CD14-positive monocyte (primary cell): ENCODE data around the gene ROBO1. TPM values are rescaled to one million over a fixed set of nuclear protein-coding genes. Genes with fewer than 3 reads are reported as not detected.

ENCODE experiments used
- DNase-seq, 3 donors: peaks; one replicate each; pipeline ENCODE4 v3.0.0-alpha.2; 2011 to 2022
- H2AFZ ChIP-seq: 2 replicates; pipeline ENCODE4 v1.6.0; 2012; ENCODE audit warnings: mild to moderate bottlenecking, low read depth, low read length, inconsistent platforms; ENCODE audit not compliant: insufficient read depth, poor library complexity, severe bottlenecking
- H3K27ac ChIP-seq, 2 donors: 1 replicate in 1 of 2; 2 replicates in 1 of 2; pipeline ENCODE4 v1.5.1; 2012 to 2013; ENCODE audit warnings: low read length in 2 of 2, control low read depth in 1 of 2, inconsistent platforms in 1 of 2, low read depth in 1 of 2, mild to moderate bottlenecking in 1 of 2
- H3K27me3 ChIP-seq, 2 donors: one replicate each; pipeline versions ENCODE4 v1.6.0 to v1.6.1; 2011 to 2013; ENCODE audit warnings: low read length in 2 of 2; ENCODE audit not compliant: control insufficient read depth in 2 of 2, insufficient read depth in 2 of 2
- H3K36me3 ChIP-seq, 2 donors: replicated peaks in 1 of 2; 1 replicate in 1 of 2; 2 replicates in 1 of 2; pipeline versions ENCODE4 v1.5.1 to v1.6.1; 2012 to 2013; ENCODE audit warnings: low read length in 2 of 2, control low read depth in 1 of 2, inconsistent platforms in 1 of 2, mild to moderate bottlenecking in 1 of 2; ENCODE audit not compliant: insufficient read depth in 2 of 2, control insufficient read depth in 1 of 2
- H3K4me1 ChIP-seq, 2 donors: 1 replicate in 1 of 2; 2 replicates in 1 of 2; pipeline versions ENCODE4 v1.5.1 to v1.6.1; 2012 to 2013; ENCODE audit warnings: low read length in 2 of 2, control low read depth in 1 of 2, inconsistent platforms in 1 of 2, mild to moderate bottlenecking in 1 of 2, moderate library complexity in 1 of 2; ENCODE audit not compliant: insufficient read depth in 2 of 2, control insufficient read depth in 1 of 2
- H3K4me2 ChIP-seq: replicated peaks from 2 replicates; pipeline ENCODE3; 2012; ENCODE audit warnings: low read length, moderate library complexity, mild to moderate bottlenecking; ENCODE audit not compliant: poor library complexity, severe bottlenecking; ENCODE audit errors: extremely low read depth
- H3K4me3 ChIP-seq, 3 experiments: fragments of 200-600 bp in 1 of 3; sonication (generic) in 1 of 3; replicated peaks in 1 of 3; 1 replicate in 2 of 3; 2 replicates in 1 of 3; pipeline ENCODE4 v1.5.1; 2011 to 2013; ENCODE audit warnings: low read length in 3 of 3, mild to moderate bottlenecking in 3 of 3, control low read depth in 2 of 3, low read depth in 2 of 3, inconsistent platforms in 1 of 3, moderate library complexity in 1 of 3
- H3K79me2 ChIP-seq: 2 replicates; pipeline ENCODE4 v1.6.0; 2012; ENCODE audit warnings: mild to moderate bottlenecking, control low read depth, inconsistent platforms, low read length, moderate library complexity; ENCODE audit not compliant: insufficient read depth
- H3K9ac ChIP-seq: 2 replicates; pipeline ENCODE4 v1.6.0; 2017; ENCODE audit warnings: low read length, mild to moderate bottlenecking; ENCODE audit not compliant: insufficient read depth, poor library complexity, severe bottlenecking
- H3K9me3 ChIP-seq, 2 donors: replicated peaks in 1 of 2; 1 replicate in 1 of 2; 2 replicates in 1 of 2; pipeline versions ENCODE4 v1.5.1 to v1.6.1; 2012 to 2013; ENCODE audit warnings: low read length in 2 of 2, control low read depth in 1 of 2; ENCODE audit not compliant: control insufficient read depth in 1 of 2, insufficient read depth in 1 of 2
- H4K20me1 ChIP-seq: 2 replicates; pipeline ENCODE4 v1.6.0; 2012; ENCODE audit warnings: mild to moderate bottlenecking, low read length, control low read depth, moderate library complexity; ENCODE audit not compliant: insufficient read depth
- H3K27ac Mint-ChIP-seq, 7 donors: one replicate each; pipeline ENCODE4 v1.8.0; 2020; ENCODE audit warnings: mild to moderate bottlenecking in 7 of 7, mixed read lengths in 7 of 7, moderate library complexity in 6 of 7, inconsistent platforms in 2 of 7
- H3K27me3 Mint-ChIP-seq, 3 donors: one replicate each; pipeline ENCODE4 v1.8.0; 2021 to 2022; ENCODE audit warnings: low read depth in 3 of 3, mild to moderate bottlenecking in 3 of 3, mixed read lengths in 3 of 3, moderate library complexity in 3 of 3, inconsistent platforms in 1 of 3
- H3K36me3 Mint-ChIP-seq, 2 donors: one replicate each; pipeline ENCODE4 v1.8.0; 2020; ENCODE audit warnings: mixed read lengths in 2 of 2, inconsistent platforms in 1 of 2, mild to moderate bottlenecking in 1 of 2
- H3K4me1 Mint-ChIP-seq: one replicate; pipeline ENCODE4 v1.8.0; 2020; ENCODE audit warnings: mild to moderate bottlenecking, mixed read lengths
- H3K4me3 Mint-ChIP-seq, 2 donors: one replicate each; pipeline ENCODE4 v1.8.0; 2020; ENCODE audit warnings: mild to moderate bottlenecking in 2 of 2, mixed read lengths in 2 of 2, moderate library complexity in 1 of 2
- H3K9me3 Mint-ChIP-seq, 7 donors: one replicate each; pipeline ENCODE4 v1.8.0; 2020 to 2022; ENCODE audit warnings: mixed read lengths in 7 of 7, mild to moderate bottlenecking in 6 of 7, moderate library complexity in 6 of 7, inconsistent platforms in 2 of 7
- WGBS: methylation state at CpG from one replicate; pipeline ENCODE4 v1.1.5; 2013; ENCODE audit warnings: missing lambda C conversion rate; ENCODE audit not compliant: insufficient coverage; 5-methylcytosine and 5-hydroxymethylcytosine counted together
- intact Hi-C, 2 donors: fragments of 100-400 bp; cut with micrococcal nuclease; formaldehyde crosslinking; loops; one replicate each; pipeline versions ENCODE4 v1.15.0 to v1.15.1; 2023
- polyA plus RNA-seq, 3 donors: library from polyadenylated mRNA; depleted of rRNA in 1 of 3; unstranded in 2 of 3; stranded (reverse) in 1 of 3; fragments of 300-500 nt in 2 of 3; fragments of >200 nt in 1 of 3; fragmentation: Illumina TruSeq in 2 of 3; gene quantifications; 1 replicate in 2 of 3; 2 replicates in 1 of 3; pipeline ENCODE4 v1.2.3, GENCODE V29; 2012 to 2021
- TF ChIP-seq, protein P1 (sequence below): fragments of 200-600 bp; IDR thresholded peaks from one replicate; pipeline ENCODE4 v1.8.0; 2022; ENCODE audit warnings: antibody characterized with exemption, mild to moderate bottlenecking

ROBO1 gene
- polyA plus RNA-seq, 3 donors, result 0.09 to 0.10 TPM; not detected in 1

DNA sequence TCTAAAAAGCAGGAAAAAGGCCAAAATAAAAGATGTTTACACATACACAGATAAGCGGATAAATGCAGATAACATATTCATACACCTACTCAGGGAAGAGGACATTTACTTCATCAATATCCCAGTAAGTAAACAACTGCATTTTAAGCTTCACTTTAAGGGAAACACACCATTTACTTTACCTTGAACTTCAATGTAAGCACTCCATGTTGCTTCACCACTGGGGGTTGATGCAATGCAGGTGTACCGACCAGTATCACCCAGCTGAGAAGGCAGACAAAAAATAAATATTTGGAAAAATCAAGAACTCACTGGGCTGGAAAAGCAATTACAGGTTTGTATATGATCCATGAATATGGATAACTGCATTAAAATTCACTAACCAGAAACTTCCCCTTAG, 1099.5 kb downstream of the ROBO1 start:
- H3K27me3 ChIP-seq, result no peaks in the 10 kb centered on the region
- no peak for DNase-seq
- H3K4me1 Mint-ChIP-seq, result no peaks in the 10 kb centered on the region
- TF ChIP-seq, protein P1, sequence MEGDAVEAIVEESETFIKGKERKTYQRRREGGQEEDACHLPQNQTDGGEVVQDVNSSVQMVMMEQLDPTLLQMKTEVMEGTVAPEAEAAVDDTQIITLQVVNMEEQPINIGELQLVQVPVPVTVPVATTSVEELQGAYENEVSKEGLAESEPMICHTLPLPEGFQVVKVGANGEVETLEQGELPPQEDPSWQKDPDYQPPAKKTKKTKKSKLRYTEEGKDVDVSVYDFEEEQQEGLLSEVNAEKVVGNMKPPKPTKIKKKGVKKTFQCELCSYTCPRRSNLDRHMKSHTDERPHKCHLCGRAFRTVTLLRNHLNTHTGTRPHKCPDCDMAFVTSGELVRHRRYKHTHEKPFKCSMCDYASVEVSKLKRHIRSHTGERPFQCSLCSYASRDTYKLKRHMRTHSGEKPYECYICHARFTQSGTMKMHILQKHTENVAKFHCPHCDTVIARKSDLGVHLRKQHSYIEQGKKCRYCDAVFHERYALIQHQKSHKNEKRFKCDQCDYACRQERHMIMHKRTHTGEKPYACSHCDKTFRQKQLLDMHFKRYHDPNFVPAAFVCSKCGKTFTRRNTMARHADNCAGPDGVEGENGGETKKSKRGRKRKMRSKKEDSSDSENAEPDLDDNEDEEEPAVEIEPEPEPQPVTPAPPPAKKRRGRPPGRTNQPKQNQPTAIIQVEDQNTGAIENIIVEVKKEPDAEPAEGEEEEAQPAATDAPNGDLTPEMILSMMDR, result no peak
- H3K4me3 Mint-ChIP-seq, result no peak overlapping the region
- H3K9me3 ChIP-seq, result no peaks in the 10 kb centered on the region
- no peak overlapping the region for H3K9ac ChIP-seq
- H3K79me2 ChIP-seq, result no peaks in the 10 kb centered on the region
- WGBS, result 100% methylated on average over 1 of the region's 2 CpGs
- peaks cover 0 to 3% (median 0%) of the 10 kb centered on the region in 3 donors for H3K27me3 Mint-ChIP-seq
- H3K27ac Mint-ChIP-seq, result no peak overlapping the region
- H3K27ac ChIP-seq, result no peak overlapping the region
- no peak overlapping the region for H3K4me2 ChIP-seq
- H3K36me3 ChIP-seq, result no peaks in the 10 kb centered on the region
- intact Hi-C loops, result no loop called here
- no peaks in the 10 kb centered on the region for H3K36me3 Mint-ChIP-seq
- H2AFZ ChIP-seq, result no peak overlapping the region
- no peak overlapping the region for H3K4me3 ChIP-seq
- no peaks in the 10 kb centered on the region for H4K20me1 ChIP-seq
- no peaks in the 10 kb centered on the region for H3K4me1 ChIP-seq
- no peaks in the 10 kb centered on the region for H3K9me3 Mint-ChIP-seq

DNA sequence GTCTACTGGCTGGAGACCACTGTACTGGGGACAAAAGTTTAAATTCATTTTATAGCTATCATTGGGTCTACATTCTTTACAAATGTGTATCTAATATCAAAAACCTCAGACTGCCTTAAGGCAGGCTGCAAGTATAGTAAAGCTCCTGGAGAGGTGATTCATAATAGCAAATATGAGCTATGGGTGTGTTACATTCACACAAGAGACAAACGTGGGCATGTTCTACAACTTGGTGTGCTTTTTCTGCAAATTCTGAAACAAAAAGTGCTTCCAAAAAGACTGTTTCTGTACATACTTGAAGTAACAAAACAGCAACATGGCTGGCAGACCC, 1101.4 kb downstream of the ROBO1 start:
- no peak overlapping the region for H3K27ac Mint-ChIP-seq
- no peaks in the 10 kb centered on the region for H3K36me3 Mint-ChIP-seq
- no peak for DNase-seq
- no peak overlapping the region for H3K27ac ChIP-seq
- no peaks in the 10 kb centered on the region for H3K9me3 Mint-ChIP-seq
- no peaks in the 10 kb centered on the region for H3K4me1 ChIP-seq
- no peaks in the 10 kb centered on the region for H3K9me3 ChIP-seq
- no peaks in the 10 kb centered on the region for H3K27me3 ChIP-seq
- no peak overlapping the region for H3K4me3 Mint-ChIP-seq
- H3K4me1 Mint-ChIP-seq, result no peaks in the 10 kb centered on the region
- no peaks in the 10 kb centered on the region for H3K79me2 ChIP-seq
- no peaks in the 10 kb centered on the region for H4K20me1 ChIP-seq
- TF ChIP-seq, protein P1, result no peak
- no peaks in the 10 kb centered on the region for H3K36me3 ChIP-seq
- H3K4me2 ChIP-seq, result no peak overlapping the region
- H3K4me3 ChIP-seq, result no peak overlapping the region
- intact Hi-C loops, result no loop called here
- H3K27me3 Mint-ChIP-seq, result peaks cover 0 to 3% (median 0%) of the 10 kb centered on the region in 3 donors
- H2AFZ ChIP-seq, result no peak overlapping the region
- no peak overlapping the region for H3K9ac ChIP-seq
- whole genome bisulfite sequencing, result 80% methylated on average over 1 of the region's 1 CpG
